GM12801 (cell line): ENCODE measurements around the gene PDE10A.

Source experiments
- CTCF ChIP-seq: IDR thresholded peaks from one replicate; pipeline ENCODE4 v1.5.1; 2011; ENCODE audit warnings: control low read depth; ENCODE audit not compliant: insufficient read length; ENCODE audit errors: extremely low read depth

The PDE10A gene

GRCh38 chr6:165306955-165307354, 356.1 kb downstream of the PDE10A start:
- TF ChIP-seq CTCF = no peak

GRCh38 chr6:165301372-165302246, 361.4 kb downstream of the PDE10A start:
- TF ChIP-seq CTCF = no peak

- TF ChIP-seq CTCF = no peak
Observed at GRCh38 chr6:165300422-165300936, 362.6 kb downstream of the PDE10A start.

GRCh38 chr6:165298875-165299274, 364.2 kb downstream of the PDE10A start:
- no peak for TF ChIP-seq CTCF

GRCh38 chr6:165298402-165298801, 364.6 kb downstream of the PDE10A start:
- TF ChIP-seq CTCF = no peak

- no peak for TF ChIP-seq CTCF
Observed at GRCh38 chr6:165292657-165293056, 370.4 kb downstream of the PDE10A start.
